NCI-H446 treated with DMSO at 0.1 percent for 48 hours (cell line): ENCODE data around the gene GTF3C2.
"Not testable (repeated sequence)": the region's sequence is repeated elsewhere in the genome, so short reads cannot be mapped to it uniquely, and the experiment has no call there.

Experiments
- DNase-seq: peaks from one replicate; lab custom pipeline; 2025; lab: John Stamatoyannopoulos, UW

GTF3C2 gene

DNA sequence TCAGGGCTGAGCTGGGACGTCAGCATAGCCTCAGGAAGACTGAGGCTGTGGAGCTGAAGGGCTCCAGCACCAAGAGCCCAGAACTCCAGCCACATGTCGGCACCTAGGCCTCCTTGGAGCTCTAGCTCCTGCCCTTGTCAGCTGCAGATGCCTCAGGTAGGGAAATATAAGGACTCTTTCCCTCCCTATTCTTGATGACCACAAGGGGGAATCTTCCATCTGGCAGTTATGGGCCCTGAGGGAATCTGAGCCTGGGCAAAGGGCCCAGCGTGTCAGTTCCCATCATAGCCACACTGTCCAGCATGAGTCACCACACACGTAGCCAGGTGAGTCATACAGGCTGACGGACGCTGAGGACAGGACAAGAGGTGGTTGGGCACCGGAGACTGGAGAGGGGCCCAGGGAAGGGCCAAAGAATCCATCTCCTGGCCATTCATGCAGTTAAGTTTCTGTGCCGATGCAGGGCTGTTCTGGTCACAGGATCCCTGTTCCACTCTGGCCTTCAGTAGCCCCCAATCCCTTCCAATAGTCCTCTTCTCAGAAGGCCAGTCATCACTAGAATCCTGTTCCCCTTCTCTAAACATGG is 35.5 kb downstream of the GTF3C2 start:
- peak; percentile 68 for DNase-seq

DNA sequence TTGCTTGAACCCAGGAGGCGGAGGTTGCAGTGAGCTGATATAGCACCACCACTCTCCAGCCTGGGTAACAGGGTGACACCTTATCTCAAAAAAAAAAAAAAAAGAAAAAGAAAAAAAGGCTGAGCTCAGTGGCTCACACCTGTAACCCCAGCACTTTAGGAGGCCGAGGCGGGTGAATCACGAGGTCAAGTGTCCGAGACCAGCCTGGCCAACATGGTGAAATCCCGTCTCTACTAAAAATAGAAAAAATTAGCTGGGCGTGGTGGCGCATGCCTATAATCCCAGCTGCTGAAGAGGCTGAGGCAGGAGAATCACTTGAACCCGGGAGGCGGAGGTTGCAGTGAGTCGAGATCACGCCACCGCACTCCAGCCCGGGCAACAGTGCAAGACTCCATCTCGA is 36.7 kb downstream of the GTF3C2 start:
- not testable (repeated sequence) for DNase-seq

DNA sequence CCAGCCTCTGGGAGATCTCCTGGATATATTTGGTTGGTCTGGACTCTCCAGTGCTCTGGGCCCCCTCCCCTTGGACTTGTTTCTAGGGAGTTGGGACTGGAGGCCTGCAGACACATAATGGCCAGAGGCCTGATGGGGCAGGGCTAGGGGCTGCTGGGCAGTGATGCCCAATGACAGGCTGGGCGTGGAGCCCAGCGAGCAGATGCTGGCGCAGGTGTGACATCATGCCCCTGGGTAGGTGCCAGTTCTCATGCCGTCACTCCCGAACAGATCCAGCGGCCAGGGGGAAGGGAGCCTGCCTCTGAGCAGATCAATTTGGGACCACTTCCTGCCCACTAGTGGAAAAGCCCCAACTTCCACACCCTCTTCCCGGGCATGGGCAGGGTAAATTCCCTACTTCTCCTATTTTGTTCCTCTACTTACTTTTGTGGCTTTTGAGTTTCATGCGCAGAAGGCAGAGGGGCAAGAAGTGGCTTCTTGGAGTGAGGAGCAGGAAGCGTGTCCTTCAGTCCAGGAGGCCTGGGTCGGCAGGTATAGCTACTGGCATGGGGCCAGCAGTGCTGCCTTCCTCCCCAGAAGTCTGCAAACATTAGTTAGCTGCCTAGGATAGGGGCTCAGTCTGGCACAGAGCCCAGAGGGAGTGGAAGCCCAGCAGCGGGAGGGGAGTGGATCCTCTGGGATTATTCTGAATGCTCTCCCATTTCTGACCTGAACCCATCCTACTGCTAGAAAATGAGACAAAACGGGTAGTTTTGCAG is 39.7 kb downstream of the GTF3C2 start:
- peak; percentile 51 for DNase-seq

DNA sequence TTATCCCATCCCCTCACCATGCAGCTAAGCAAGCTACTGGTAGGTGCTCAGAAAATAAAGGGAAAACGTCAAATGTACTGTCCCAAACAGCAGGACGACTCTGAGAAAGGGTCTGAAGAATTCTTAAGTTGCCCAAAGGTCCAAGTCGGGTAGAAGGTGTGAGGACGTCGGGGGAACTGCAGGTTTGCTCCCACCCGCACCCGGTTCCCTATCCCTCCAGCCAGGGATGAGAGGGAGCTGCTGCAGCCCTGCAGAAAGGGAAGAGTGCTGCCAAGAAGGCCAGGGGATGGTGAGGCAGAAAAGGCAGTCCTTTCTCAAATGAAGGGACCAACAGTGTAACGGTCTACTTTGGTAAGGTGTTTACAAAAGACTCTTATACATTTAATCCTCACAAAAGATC is 41.4 kb downstream of the GTF3C2 start:
- DNase-seq = no peak

DNA sequence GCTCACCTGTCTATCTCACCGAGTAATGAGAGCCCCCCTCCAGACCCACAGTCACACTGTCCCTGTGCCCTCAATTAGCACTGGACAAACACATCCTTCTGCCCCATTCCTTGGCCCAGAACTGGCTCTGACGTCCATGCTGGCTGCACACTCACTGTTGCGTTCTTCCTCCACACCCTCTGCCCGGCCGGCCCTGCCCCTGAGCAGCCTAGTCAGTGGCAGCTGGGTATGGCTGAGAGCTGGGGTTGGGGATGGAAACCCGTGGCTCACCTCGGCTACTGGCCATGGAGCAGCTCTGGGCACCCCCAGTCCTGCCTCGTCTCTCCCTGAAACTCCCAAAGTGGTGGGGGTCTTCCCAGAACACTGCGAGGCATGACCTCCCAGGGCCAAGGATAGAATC is 41.9 kb downstream of the GTF3C2 start:
- DNase-seq = no peak

DNA sequence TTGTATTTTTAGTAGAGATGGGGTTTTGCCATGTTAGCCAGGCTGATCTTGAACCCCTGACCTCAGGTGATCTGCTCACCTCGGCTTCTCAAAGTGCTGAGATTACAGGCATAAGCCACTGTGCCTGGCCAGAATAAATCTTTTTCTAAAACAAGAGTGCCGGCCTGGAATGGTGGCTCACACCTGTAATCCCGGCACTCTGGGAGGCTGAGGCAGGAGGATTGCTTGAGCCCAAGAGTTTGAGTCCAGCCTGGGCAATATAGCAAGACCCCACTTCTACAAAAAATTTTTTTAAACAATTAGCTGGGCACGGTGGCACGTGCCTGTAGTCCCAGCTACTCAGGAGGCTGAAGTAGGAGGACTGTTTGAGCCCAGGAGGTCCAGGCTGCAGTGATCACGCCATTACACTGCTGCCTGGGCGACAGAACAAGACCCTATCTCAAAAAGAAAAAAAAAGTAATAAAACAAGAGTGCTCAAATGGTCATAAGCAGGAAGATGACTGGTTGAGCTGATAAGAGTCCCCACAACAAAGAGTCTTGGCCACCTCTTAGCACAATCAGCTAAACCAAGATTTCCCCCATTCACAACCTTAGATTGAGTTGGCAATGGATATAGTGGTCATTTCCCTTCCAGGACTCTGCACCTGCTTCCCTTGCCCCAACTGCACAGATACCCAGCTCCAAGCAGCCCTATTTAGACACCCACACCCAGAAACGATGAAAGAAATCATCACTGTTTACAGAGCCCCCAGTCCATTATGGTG is 42.5 kb downstream of the GTF3C2 start:
- DNase-seq = no peak

DNA sequence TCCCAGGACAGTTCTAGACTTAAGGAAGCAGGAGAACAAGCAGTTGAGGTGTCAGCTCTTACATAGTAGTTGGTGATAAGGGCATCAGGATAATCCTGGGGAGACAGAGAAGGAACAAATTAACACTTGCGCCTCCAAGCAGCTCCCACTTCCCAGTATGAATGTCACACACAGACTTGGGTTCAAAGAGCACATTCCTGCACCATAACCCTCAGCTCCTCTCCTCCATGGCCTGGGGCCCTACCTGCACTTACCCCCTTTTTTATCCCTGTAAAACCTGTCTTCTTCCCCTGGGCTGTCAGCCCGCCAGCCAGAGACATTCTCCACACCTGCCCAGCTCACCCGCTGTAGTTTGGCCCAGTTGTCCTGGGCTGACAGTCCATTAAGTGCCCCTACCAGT is 44.4 kb downstream of the GTF3C2 start:
- DNase-seq = no peak

DNA sequence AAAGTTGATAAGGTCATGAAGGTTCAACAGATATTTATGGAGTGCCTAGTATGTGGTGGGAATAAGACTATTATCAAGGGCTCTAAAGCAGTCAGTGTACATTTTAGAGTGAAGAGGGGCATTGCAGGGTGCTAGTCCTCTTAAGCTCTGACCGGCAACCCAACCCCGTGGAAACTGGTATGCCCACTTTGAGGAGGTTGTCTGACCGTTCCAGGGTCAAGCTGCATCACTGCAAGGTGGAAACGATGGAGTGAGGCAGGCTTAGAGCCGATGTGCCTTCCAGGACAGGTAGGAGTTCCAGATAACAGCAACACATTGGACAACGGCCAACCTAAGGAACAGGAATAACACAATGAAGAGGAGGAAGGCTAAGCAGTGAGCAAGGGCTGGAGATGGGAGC is 46.9 kb downstream of the GTF3C2 start:
- no peak for DNase-seq

DNA sequence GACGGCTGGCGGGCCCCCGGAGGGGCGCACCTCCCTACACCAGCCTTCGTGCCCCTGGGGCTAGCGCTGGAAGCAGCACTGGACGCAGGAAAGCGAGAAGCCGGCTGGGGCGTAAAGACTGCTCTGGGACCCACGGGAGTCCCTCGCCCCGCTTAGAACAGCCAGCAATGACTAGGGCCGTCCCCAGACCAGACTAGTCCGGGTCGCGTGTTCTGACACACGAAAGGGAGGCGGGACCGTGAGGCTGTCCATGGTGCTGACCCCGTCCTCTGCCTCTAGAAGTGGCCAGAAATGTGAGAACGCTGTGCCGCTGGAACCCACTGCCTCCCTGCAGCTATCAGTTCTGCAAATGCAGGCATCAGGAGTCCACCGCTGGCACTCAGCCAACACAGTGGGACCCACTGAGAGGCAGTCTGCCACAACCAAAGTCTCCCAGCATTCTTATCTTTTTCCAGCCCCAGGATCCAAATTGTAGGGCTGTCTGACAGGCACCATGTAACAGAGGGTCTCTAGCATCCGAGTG is 48.1 kb downstream of the GTF3C2 start, which contains the start of gene UCN:
UCN (minus strand) TSS at position 87 of the 523 bp plus-strand sequence. CDS start 550 bp downstream, outside the sequence.
- DNase-seq = no peak

DNA sequence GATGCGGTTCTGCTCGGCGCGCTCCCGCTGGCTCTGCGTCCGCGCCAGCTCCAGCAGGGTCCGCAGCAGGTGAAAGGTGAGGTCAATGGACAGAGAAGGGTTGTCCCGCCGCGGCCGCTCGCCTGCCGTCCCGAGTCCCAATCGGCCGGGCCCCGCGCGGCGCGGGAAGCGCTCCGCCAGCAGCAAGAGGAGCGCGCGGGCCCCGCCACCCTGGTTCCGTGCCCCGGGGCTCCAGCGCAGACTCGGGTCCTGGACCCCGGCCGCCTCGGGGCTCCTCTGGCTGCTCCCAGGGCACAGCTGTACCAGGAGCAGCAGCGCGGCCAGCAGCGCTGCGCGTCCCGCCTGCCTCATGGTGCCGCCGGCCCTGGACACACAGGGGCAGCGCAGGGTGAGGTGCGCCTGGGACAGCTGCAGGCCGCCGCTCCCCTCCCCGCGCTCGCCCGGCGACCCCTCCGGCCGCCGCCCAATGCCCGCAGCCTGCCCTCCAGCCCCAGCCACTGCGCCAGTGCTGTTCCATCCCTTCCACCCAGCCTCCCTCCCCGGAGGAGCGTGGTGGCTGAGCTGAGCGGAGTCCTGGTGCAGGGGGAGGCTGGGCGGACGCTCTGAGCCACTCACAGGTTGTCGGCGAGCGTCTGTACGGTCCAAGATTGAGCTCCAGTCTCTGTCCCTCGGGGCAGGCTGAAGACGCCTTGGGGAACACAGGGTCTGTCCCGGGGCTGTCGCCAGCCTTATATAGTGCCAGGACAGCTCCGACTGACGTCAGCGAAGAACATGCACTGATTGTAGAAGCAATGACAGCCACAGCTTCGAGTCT is 48.8 kb downstream of the GTF3C2 start:
- DNase-seq = no peak

DNA sequence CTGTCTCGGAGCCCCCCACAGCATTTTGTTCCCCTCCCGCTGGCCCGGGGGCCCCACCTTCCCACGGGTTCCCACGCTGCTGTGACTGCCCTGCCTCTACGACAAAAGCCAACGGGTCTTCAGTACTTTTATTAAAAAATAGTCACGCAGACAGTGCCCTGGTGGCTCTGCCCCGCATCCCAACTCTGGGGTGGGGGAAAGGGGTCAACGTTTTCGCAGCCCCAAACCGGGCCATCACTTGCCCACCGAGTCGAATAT is 49.3 kb downstream of the GTF3C2 start:
- no peak for DNase-seq

DNA sequence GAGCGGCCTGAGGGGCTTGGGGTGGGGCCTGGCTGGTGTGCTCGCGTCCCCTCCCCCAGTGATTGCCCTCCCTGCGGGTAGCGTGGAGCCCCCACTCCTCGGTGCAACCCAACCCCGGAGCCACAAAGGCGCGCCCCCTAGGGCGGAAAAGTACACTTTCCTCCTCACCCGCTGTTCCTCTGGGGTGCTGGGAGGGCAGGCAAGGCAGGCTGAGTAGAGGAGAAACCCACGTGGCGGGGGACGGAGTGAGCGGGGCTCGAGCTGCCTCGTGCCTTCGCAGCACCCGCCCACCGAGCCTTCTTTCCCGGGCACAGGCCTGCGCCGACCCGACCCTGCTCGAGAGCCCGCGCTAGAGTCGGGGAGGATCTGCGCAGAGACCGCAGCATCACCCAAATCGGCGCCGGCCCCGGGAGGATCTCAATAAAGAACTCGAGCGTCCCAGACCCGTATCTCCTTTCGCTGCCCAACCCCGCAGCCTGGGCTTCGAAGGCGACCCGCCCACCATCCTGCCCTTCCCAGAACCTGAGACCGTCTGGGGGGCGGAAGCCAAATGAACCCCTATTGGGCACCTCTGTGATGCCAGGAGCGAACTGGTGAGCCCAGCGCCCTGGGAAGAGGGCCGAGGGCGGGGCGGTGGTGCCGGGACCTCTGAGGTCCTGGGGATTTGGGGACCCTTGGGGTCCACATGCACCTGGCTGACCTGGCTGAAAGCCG is 49.8 kb downstream of the GTF3C2 start:
- no peak for DNase-seq

DNA sequence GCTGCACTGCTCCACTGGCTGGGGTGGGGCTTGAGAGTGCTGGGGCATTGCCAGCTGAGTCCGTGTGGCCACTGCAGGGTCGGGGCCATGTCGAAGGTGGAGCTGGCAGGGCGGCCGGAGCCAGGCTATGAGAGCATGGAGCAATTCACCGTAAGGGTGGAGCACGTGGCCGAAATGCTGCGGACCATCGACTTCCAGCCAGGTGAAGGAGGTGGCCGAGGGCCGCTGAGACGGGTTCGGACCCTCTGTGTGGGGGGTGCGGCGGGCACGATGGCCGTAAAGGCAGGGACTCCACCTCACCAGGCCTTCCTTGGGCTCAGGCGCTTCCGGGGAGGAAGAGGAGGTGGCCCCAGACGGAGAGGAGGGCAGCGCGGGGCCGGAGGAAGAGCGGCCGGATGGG is 50.4 kb downstream of the GTF3C2 start:
- DNase-seq = no peak

DNA sequence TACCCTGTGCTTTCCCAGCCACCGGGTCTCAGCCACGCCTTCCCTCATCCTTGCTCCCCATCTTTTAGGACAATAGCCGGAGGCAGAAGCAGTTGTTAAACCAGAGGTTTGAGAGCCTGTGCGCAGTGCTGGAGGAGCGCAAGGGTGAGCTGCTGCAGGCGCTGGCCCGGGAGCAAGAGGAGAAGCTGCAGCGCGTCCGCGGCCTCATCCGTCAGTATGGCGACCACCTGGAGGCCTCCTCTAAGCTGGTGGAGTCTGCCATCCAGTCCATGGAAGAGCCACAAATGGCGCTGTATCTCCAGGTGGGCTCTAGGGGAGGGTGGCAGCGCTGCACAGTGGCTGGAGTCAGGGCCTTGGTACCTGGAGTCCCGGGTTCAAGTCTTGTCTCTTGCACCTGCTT is 51.0 kb downstream of the GTF3C2 start:
- no peak for DNase-seq

DNA sequence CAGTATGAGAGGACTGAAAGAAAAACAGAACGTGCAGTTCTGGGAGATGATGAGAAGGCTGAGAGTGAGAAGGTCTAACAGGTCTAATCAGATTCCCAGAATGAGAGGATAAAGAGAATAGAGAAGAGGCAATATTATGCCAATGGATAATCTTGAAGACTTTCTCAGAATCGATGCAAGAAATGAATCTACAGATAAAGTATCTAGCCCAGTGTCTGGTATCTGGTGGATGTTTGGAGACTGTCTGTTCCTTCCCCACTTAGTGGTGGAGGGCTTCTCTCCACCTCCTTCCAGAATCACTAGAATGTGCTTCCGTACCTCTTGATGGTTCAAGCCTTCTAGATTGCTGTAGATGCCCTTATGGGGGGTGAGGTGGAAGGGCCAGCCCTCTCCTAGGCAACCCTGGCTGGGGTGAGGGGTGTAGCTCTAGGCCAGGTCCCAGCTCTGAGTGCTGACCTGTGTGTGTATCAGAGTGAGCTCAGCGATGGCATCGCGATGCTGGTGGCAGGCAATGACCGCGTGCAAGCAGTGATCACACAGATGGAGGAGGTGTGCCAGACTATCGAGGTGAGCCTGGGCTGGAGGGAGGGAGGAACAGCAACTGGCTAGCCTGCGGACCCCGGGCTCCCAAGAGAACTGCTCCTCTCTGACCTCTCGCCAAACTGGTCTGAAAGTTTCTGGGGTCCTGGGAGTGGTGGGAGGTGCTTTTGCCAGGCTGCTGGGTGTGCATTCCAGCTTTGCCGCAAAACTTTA is 51.9 kb downstream of the GTF3C2 start:
- no peak for DNase-seq

DNA sequence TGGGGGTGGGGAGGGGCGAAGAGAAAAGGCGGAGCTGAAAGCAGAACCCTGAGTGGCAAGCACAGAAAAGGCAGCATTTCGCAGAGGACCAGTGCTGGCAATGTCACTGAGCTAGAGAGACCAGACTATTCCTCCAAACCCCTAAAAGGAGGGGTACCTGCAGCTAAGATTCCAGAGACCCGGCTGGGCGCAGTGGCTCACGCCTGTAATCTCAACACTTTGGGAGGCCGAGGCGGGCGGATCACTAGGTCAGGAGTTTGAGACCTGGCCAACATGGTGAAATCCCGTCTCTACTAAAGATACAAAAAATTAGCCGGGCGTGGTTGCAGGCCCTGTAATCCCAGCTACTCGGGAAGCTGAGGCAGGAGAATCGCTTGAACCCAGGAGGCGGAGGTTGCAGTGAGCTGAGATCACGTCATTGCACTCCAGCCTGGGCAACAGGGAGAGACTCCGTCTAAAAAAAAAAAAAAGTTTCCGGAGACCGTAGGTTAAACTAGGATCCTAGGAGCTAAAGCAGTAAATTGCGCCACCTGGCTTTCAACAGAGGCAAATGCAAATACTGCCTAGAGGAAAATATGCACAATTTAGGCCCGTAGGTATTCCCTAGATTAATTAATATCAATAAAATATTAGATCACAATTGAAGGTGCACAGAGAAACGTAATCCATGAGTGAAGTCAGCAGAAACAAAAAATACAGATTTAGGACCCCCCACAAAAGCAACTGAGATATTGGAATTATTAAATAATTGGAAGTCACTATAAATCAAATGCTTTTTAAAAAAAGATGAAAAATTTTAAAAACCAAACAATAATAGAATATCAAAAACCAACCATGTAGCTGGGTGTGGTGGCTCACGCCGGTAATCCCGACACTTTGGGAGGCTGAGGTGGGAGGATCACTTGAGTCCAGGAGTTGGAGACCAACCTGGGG is 53.2 kb downstream of the GTF3C2 start:
- DNase-seq = peak; percentile 51

DNA sequence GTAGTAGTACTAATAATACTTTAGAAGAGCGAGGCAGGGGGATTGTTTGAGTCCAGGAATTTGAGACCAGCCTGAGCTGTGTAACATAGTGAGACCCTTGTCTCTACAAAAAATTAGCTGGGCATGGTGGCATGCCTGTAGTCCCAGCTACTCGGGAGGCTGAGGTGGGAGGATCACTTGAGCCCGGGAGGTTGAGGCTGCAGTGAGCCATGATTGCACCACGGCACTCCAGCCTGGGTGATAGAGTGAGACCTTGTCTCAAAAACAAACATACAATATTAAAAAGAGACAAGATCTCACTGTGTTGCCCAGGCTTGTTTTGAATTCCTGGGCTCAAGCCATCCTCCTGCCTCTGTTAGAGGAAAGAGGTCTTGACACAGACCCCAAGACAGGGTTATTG is 56.0 kb downstream of the GTF3C2 start:
- not testable (repeated sequence) for DNase-seq

DNA sequence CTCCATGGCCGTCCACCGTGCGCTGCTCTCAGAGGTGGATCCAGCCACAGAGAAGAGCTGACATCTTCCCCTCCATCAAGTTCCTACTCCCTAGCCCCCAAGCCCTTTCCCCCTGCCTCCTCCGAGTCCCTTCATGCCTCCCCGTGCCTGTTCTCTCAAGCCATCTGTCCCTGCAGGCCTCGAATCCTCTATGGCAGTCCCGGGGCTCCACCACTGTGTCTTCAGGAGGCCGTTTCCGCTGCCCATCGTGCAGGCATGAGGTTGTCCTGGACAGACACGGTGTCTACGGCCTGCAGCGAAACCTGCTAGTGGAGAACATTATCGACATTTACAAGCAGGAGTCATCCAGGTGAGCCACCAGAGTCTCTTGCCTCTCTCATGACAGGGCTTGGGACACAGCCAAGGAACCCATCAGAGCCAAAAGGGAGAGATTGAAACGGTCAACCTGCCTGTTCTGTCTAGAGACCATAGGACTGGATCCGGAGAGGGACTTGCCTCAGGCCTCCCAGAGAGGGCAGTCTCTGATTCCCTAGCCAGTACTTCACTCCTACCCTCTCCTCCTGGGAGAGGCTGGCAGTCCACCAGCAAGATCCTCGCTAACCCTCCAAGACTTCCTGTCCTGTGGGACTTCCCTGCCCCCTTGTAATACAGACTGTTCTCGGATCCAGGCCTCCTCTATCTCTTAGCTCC is 58.0 kb downstream of the GTF3C2 start:
- no peak for DNase-seq

DNA sequence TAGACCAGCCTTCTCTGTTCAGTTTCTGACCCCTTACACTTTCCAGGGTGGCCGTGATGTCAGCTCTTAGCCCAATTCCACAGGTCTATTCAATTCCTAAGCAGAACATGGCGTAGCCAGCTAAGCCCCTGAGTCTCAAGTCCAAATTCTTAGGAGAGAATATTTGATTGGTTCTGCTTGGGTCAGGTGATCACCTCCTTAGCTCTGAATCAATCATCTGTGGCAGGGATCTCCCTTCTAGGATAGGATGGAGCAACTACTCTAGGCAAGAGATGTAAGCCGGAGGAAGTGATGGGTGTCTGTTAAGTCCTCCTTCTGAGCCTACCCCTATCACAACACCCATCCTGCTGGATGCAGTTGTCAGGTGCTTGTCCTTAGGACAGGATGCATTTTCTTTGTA is 59.4 kb downstream of the GTF3C2 start:
- no peak for DNase-seq
